Measurements from ENCODE around the gene ARID1A.
"Not testable (repeated sequence)": the region's sequence is repeated elsewhere in the genome, so short reads cannot be mapped to it uniquely, and the experiment has no call there.

The ARID1A gene

GRCh38 chr1:26697978-26698849, 2.4 kb downstream of the ARID1A start:
- DNase-seq (ENCODE audit: low spot score), result peak; percentile 57

GRCh38 chr1:26700711-26701110, 4.9 kb downstream of the ARID1A start:
- DNase-seq (ENCODE audit: low spot score), result no peak

GRCh38 chr1:26701266-26701994, 5.6 kb downstream of the ARID1A start:
- no peak for DNase-seq (ENCODE audit: low spot score)

GRCh38 chr1:26701995-26702679, 6.3 kb downstream of the ARID1A start:
- DNase-seq (ENCODE audit: low spot score), result no peak

- DNase-seq (ENCODE audit: low spot score), result no peak
Observed at GRCh38 chr1:26702680-26703038, 6.8 kb downstream of the ARID1A start.

GRCh38 chr1:26703478-26703877, 7.7 kb downstream of the ARID1A start:
- DNase-seq (ENCODE audit: low spot score), result no peak

DNA sequence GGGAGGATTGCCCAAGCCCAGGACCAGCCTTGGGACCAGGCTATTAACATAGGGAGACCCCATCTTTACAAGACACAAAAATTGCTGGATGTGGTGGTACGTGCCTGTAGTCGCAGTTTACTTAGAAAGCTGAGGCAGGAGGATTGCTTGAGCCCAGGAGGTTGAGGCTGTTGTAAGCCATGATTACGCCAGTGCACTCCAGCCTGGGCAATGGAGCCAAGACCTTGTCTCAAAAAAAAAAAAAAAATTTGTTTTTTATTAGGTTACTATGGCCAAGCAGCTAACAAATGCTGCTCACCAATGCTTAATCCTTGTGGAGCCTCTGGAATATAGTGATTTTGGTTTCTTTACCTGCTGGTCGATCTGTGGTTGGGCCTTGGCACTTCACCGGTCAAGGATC, 8.8 kb downstream of the ARID1A start:
- DNase-seq (ENCODE audit: low spot score), result no peak

- DNase-seq (ENCODE audit: low spot score), result not testable (repeated sequence)
Observed at GRCh38 chr1:26705227-26705626, 9.4 kb downstream of the ARID1A start.

DNA sequence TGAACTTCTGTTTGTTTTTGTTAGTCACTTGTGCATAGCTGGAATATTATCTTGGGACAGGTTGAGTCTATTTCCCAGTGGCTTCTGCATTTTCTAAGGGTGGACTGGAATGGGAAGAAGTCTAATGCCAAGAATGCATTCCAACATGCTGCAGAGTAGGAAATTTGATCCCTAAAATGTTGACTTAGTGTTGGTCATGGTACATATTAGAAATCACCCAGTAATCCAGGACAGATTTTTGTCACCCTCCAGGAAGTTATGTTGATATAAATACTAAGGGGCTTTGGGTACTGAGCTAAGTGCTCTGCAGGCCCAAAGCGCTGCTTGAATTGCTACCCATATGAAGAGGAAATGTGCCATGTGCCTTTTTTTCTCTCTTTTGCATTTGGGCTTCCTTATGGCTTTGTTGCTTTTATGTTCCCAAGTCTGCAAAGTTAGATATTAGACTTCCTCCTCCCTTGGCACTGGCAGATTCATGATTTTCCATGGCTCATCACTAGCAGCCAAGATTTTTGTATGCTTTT, 10.0 kb downstream of the ARID1A start:
- no peak for DNase-seq (ENCODE audit: low spot score)

GRCh38 chr1:26706315-26706714, 10.5 kb downstream of the ARID1A start:
- peak; percentile 38 for DNase-seq (ENCODE audit: low spot score)

DNA sequence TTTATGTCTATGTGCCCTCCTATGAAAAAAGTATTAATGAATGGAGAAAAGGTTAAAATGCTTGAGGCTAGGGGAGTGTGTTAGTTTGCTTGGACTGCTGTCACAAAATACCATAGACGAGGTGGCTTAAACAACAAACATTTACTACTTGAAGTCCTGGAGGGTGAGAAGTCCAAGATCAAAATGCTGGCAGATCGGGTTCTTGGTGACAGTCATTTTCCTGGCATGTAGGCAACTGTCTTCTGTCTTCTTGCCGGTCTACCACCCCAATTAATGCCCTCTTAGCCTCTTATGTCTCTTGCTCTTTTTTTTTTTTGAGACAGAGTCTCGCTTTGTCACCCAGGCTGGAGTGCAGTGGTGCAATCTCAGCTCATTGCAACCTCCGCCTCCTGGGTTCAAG, 15.0 kb downstream of the ARID1A start:
- DNase-seq (ENCODE audit: low spot score), result no peak

DNA sequence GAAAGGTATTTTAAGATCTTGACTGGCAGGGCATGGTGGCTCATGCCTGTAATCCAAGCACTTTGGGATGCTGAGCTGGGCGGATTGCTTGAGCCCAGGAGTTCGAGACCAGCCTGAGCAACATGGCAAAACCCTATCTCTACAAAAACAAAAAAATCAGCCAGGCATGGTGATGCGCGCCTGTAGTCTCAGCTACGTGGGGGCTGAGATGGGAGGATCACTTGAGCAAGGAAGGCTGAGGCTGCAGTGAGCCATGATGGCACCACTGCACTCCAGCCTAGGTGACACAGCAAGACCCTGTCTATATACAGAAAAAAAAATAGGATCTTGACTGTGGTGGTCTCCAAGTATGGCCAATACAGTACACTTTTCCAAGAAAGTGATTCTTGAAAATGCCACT, 16.0 kb downstream of the ARID1A start:
- DNase-seq (ENCODE audit: low spot score), result no peak

GRCh38 chr1:26717017-26717491, 21.2 kb downstream of the ARID1A start:
- no peak for DNase-seq (ENCODE audit: low spot score)

- DNase-seq (ENCODE audit: low spot score), result no peak
Observed at GRCh38 chr1:26719205-26719604, 23.4 kb downstream of the ARID1A start.

GRCh38 chr1:26721669-26722355, 26.0 kb downstream of the ARID1A start:
- DNase-seq (ENCODE audit: low spot score), result no peak

DNA sequence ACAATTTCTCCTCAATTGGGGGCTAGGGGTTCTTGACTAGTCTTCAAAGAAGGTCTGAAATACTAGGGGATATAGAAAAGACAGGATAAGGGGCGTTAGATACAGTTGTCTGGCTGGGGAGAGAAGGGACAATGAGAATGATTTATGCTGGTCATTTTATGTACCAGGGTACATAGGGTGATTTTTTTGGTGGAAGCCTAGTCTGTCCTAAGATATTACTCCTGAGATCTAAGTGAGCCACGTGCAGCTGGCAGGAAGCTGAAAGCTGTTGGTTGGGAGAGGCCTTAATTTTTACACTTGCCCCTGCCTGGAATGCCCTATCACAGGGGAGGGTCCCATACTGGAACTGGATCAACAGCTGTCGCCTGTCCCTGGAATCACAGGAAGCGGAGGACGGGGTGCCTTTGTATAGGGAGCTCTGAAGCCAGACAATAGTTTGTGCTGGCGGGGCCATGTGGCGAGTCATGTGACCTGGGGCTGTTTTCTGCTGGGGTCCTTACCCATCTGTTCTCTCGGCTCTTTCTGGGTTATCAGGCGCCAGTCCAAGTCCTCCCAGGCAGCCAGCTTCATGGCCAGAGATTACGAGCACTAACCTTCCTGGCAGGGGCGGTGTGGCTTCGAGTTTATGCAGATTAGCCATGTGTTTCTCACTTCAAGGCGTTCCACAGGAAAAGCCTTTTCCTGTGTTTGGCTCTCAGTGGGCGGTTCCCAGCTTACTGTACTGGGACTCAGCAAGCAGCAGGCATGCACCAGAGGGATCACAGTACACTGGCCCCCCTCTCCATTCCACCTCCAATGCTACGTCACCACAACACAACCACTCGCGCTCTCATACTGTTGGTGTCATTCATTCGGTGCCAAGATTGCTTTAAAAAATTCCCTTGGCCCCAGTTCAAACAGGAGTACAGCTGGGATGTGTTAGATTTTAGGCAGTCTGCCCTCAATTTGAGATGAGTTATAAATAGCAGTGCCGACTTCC, 27.5 kb downstream of the ARID1A start:
- DNase-seq (ENCODE audit: low spot score), result no peak

- no peak for DNase-seq (ENCODE audit: low spot score)
Observed at GRCh38 chr1:26724118-26724517, 28.3 kb downstream of the ARID1A start.

DNA sequence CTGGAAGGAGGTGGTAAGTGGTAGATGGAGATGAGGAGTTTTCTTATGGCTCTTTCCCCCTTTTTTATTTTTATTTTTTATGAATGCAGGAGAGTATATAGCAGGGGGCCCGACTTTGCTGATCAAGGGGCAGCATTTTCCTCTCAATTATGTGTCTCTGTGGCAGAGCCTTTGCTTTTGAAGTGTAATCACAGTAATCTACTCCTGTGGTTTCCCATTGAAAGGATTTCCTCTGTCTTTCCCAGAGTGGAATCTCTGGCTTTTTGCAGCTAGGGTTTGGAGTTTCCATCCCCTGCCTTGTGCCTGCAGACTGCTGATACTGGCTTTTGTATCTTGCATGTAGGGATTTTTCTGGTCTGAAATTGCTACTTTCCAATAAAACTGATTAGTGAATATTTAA, 29.1 kb downstream of the ARID1A start:
- DNase-seq (ENCODE audit: low spot score), result no peak

DNA sequence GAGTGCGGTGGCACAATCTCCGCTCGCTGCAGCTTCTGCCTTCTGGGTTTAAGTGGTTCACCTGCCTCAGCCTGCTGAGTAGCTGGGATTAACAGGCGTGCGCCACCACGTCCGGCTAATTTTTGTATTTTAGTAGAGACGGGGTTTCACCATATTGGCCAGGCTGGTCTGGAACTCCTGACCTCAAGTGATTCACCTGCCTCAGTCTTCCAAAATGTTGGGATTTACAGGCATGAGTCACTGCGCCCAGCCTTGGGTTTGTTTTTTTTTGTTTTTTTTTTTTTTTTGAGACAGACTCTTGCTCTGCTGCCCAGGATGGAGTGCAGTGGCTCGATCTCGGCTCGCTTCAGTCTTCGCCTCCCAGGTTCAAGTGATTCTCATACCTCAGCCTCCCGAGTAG, 30.1 kb downstream of the ARID1A start:
- not testable (repeated sequence) for DNase-seq (ENCODE audit: low spot score)

DNA sequence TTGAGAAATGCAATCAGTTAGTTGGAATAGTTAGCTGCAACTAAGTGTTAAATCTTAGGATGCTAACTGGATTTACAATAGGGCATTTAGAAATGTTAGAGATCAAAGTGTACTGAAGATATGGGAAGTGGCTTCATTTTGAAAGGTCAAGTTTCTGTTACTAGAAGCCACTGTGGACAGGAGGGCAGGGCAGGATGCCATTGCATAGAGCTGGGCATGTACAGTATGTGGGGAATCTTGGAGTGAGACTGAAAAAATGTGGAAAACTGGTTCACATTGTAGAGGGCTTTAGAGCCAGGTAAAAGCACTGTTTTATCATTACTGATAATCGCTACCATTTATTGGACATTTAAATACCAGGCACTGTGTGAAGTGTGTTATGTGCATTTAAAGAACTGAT, 31.0 kb downstream of the ARID1A start:
- DNase-seq (ENCODE audit: low spot score), result no peak

- DNase-seq (ENCODE audit: low spot score), result no peak
Observed at GRCh38 chr1:26727476-26727875, 31.7 kb downstream of the ARID1A start.
